Skeletal muscle cell (primary cell): Measurements from ENCODE around the gene THBS4.

Source experiments
- DNase-seq: peaks from one replicate; pipeline ENCODE4 v3.0.0-alpha.2; 2010; ENCODE audit warnings: low read depth
- H3K4me3 ChIP-seq: 2 replicates; pipeline ENCODE4 v1.5.1; 2011; ENCODE audit warnings: low read depth, mild to moderate bottlenecking, control low read depth, low read length, moderate library complexity

Gene THBS4

DNA sequence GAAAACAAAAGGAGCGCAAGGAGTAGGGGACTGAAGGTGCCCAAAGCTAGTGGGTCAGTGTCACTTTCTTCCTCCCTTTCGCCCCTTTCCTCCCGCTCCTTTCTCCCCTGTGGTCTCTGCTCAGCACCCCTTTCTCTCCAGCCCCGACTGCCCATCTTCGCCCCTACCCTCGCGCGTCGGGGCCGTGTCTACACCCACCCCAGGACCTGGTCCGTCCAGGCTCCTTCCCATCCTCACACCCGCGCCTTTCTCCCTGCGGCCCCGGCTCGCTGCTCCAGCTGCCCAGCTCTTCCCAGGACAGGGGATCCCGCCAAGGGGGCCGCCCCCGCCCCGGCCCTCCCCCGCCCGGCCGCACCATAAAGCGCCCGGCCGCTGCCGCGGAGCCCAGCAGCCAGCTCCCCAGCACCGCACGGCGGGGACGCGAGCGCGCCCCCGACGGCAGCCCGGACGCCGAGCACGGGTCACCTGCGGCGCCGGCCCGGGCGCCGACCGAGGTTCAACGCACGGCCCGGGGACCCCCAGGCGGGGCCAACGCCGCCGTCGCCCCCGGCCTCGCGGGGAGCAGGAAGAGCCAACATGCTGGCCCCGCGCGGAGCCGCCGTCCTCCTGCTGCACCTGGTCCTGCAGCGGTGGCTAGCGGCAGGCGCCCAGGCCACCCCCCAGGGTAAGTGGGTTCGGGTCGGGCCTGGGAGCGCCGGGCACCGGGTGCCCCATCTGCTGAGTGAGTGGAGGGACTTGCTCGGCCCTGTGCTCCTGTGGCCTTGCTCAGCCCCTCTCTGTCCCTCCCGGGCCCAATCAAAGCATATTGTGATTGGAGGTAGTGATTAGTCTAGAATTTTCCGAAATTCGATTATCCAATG lies at the start of gene THBS4:
TSS of gene THBS4 (plus strand) at position 387 of the 860 bp plus-strand sequence. CDS start at position 577, 190 bp downstream.
- H3K4me3 ChIP-seq = peak within 1 kb of the TSS; percentile 20
- DNase-seq = no peak

DNA sequence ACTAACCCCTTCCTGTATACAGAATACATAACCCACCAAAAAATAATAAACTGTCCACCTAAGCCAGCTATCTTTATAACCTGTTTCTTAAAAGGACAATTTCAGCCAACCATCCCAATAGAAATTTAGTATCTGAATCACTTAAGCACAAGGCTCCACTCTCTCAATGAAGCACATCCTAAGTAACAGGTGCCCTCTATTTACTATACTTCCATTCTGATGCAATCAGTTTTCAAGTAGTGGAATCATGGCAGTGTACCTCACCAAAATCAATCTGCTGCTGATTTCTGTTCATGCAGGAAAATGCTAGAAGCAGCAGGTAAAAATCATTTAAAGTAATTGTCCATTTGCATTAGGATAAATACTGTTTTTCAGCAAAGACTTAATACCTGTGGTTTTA lies 48.9 kb upstream of the THBS4 start:
- DNase-seq = no peak
- no peak overlapping the region for H3K4me3 ChIP-seq

DNA sequence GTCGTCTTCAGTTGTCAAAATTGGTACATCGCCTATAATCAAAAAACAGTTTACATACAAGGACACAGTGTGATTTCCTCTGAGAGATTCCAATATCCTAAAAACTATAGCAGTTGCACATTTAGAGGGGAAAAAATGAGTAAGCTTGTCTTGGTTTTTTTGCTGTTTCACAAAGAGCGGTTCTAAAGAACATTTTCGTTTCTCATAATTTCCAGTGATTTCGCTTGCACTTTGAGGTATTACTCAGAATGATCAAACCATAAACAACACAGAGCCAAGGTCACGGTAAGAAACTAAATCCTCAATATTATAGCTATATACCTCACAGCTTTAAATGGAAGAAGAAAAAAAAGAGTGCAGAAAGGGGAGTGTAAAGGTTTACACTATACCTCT lies 44.9 kb upstream of the THBS4 start:
- peak overlapping the region; percentile 95 for H3K4me3 ChIP-seq
- no peak for DNase-seq

DNA sequence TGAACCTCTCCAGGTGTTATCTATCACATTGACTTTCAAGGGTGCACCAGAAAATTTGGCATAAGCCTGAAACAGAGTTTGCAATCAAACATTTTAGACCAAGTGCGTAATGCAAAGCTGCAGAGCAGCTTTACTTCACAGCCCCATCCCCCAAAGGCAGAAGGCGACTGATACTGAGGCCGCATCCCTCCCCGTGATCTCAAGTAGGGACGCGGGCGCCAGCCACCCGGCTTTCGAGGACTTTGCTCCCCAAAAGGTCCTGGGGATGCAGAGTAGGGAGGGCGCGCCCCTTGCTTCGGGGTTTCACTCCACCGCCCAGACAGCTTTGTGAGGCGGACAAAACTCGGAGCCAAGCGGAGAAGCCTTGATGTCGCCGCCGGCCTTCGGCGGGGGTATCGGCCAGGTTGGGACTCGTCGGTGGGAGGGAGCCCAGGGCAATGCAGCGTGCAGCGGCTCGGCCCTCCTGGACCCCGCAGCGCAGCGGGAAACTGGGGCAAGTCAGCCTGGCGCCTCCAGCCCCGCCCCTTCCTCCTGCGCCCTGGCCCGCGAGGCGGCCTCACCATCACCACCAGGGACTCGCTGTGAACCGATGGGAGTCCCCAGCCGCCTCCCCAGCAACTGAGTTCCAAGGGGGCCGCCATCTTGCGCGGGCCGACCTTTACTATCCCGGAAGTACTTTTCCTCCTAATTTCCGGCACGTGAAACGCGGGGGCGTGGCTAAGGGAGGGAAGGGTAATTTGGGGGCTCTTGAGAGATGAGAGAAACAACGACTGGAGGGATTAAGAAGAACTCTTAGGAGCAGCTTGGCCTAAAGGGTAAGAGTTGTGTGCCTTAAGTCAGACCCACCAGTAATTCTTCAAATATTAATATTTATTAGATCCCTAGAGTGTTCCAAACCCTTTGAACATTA lies 44.3 kb upstream of the THBS4 start, which contains the start of gene MTX3:
TSS of gene MTX3 (minus strand) at position 665 of the 910 bp plus-strand sequence. CDS start at position 641, 24 bp downstream.
- DNase-seq = peak; percentile 24
- H3K4me3 ChIP-seq = peak within 1 kb of the TSS; percentile 95

DNA sequence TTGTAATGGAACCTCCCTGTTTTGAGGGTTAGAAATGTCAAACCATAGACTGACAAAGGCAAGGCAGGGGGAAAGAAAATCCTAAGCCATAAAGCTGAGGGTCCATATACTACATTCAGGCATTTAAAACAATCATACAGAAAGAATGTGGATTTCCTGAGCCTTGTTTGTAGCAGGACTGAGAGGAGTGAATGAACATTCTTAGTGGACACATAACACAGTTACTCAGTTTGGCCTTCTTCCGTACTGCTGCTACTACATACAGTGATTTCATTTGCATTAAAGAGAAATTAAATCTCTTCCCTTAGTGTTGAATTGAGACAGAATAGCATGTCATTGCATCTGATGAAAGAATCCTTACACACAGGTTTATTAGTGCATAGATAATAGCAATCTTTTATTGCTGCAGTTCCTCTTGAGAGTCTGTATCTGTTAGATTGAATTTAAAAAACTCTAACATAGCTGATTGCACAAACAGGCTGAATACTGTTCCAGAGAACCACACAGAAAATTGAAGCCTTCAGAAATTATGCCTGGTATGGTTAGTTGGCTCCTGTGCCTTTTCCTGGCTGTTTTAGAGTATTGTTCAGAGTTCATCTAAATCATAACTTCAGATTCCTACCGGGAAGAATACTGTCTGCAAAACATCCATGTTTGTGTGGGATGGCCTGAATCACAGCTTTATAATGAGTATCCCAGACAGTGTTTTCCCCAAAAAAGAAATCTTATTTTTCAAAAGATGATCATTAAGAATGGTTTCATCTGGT lies 42.1 kb upstream of the THBS4 start:
- no peak overlapping the region for H3K4me3 ChIP-seq
- no peak for DNase-seq

DNA sequence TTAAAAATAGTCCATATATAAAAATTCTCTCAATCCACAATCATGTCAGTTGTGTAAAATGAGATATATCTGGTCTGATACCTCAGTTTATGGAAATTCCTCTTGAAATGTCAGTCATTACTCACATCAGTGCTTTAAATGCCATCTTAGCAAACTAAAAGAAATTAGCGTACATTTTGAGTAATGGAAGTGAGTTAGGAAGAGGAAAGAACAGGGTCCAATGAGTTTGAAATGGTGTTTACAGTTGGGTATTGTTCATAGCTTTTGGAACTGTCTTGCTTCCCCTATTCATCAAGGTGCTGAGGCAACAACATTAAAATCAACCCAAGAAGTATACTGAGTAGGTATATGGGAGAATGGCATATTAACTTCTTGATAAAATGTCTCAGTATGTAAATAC lies 35.4 kb upstream of the THBS4 start:
- no peak for DNase-seq
- no peak overlapping the region for H3K4me3 ChIP-seq

DNA sequence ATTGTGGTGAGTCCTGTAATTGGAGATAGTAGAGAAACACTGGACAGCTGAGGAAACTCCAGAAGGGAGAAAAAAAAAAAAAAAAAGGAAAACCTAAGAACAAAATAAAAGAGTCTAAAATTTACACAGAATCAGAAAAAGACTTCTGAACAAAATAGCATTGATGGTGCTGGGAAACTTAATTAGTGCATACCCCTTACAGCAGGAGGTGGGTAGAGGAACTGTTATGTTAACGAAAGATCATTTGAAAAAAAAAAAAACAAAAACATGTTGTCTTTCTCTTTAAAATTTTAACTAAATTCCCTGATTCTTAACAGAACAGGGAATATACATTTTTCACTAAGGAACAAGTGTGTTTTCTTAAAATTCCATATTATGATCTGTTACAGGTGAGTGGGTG lies 32.5 kb upstream of the THBS4 start:
- no peak overlapping the region for H3K4me3 ChIP-seq
- DNase-seq = no peak

DNA sequence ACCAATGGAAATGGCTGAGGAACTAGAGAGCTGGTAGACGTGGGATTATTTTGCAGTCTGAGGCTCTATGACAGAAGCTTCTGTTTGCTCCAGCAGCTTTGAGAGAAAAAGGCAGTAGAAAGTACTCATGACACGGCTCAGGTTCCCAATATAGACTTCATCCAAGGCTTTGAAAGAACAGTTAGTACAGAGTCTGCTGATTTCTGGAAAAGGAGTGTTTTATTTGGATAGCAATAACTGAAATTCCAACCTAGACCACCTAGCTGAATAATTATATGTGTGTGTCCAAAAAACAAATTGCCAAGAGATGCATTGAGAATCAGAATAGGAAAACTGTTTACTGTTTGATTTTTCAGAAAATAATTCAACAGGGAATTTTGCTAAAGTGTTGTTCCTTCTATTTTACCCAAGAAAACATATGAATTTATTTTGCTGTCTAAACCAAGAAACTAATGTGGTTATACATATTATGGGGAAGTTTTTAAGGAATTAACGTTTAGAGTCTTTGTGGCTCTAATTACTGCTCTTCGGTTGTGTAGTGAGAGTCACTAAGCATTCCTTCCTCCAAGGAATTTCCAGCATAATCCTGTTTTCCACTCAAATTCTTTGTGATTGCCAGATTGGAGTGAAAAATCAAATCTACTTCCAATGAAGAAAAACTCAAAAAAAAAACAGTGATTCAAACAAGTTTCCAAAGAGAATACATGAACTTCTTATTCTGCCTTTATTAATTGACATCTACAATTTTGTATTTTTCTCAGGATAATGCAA lies 26.0 kb upstream of the THBS4 start:
- no peak overlapping the region for H3K4me3 ChIP-seq
- DNase-seq = no peak

DNA sequence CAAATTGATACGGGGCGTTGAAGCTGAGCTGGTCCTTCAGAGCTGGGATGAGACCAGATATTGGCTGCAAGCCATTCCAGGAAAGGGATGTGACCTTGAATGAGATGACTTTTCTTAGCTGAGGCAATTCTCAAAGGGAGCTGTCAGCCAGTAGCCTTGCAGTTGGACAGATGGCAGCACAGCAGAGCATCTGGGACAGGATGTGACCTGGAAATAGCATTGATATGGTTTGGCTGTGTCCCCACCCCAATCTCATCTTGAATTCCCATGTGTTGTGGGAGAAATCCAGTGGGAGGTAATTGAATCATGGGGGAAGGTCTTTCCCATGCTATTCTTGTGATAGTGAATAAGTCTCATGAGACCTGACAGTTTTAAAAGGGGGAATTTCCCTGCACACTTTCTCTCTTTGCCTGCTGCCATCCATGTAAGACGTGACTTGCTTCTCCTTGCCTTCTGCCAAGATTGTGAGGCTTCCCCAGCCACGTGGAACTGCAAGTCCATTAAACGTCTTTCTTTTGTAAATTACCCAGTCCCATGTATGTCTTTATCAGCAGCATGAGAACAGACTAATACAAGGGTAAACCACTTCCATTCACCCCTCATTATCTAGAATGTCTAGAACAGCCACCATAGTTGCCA lies 24.3 kb upstream of the THBS4 start:
- no peak overlapping the region for H3K4me3 ChIP-seq
- DNase-seq = no peak

DNA sequence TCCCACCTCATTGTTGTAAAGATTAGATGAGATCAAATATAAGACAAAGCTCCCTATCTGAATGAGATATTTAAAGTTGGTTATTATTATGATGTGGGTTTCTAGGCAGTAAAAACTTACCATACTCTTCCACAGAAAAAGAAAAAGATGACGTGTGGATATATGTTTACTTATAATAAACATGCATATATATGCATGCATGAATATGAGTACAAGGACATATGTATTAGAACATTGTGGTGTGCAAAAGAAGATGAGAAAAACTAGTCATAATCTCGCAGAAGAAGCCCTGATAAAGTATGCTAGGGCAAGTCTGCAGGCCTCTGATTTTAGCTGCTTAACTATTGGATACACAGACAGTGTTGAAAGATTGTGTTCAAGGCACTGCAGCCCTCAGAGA lies 10.1 kb upstream of the THBS4 start:
- H3K4me3 ChIP-seq = no peak overlapping the region

DNA sequence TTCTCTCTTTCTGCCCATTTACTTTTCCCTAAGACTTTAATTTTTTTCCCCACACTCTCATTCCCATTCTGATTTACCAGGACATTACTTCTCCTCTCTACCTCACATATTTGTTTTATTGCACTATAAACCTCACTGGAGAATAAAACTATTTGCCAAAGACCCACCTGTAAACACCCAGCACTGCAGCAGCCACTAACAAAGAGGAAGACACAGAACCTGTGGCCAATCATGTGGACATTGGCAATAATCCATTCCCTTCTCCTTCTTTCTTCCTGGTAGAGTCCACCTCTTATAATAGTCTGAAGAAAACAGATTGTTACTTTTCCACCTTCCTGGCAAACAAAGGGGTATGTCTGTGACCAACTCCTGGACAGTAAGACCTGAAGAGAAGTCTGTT lies 8.3 kb upstream of the THBS4 start:
- no peak for DNase-seq
- no peak overlapping the region for H3K4me3 ChIP-seq

More for the DNA sequence above, 10.1 kb upstream of the THBS4 start:
- DNase-seq = no peak

DNA sequence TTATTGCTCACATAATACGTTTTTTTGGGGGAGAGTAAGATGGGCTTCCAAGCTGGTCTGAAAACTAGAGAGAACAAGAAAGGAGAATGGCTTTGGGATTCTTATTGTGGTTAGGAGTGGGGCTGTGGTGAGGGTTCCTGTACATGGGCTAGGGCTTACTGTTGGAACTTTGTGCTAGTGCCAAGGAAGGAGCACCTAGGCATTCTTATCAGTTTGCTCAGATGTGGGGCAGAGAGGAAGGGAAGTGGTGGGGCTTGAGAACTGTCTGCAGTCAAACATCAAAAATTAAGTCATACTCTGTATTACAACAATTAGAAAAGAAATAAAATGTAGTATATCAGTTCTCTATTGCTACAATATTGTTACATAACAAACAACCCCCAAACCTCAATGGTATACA lies 4.0 kb upstream of the THBS4 start:
- H3K4me3 ChIP-seq = no peak overlapping the region
- DNase-seq = no peak

DNA sequence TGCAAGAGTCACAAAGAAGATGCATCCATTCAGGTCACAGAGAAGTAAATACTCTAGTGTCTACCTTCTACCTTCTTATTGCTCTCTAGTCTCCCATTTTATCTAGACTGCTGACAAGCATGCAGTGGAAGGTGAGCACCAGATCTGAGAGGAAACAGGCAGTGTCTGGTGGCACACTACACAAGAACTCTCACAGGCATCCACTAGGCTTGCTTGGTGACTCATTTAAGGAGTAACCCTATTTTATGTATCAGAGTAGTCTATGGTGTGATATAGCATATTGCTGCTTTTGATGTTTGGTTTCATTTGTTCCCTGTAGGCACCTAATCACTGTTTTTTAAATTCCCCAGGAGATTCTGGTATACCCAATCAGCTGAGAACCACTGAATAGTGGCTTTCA lies 1.6 kb upstream of the THBS4 start:
- no peak overlapping the region for H3K4me3 ChIP-seq
- no peak for DNase-seq

DNA sequence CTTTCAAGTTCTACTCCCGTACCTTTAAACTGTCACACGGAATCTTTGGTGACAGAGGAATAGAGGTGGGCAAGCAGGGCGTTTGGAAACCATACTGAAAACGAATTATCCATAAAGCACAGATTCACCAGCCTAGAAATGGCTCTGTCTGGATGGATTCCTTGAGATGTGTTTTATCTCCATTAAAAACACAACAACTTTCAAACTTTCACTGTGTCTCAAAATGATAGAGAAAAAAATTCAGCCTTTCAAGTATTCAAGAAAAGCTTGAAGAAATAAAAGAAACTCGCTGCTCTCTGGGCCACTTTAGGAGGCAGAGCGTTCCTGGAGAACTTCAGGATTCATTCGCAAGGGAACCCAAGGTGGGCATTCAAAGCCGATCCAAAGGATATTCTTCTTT lies 589 bp upstream of the THBS4 start:
- no peak for DNase-seq
- peak overlapping the region; percentile 17 for H3K4me3 ChIP-seq

DNA sequence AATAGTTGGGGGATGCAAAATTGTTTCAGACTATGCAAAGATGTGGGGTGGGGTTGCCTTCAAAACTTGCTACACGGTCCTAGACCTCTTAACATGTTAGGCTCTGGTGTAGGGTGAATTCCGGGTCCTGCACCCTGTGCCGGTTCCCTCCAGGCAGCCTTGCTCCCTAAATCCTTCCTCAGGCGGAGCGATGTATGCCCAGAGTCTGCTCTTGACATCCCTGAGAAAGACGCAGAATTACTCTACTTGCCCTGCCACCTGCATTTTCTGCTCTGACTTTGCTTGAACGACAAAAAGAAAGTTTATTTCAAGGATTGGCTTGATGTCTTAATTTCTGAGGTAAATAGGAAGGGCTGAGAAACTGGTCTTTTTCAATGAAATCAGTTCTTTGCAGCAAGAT lies 691 bp downstream of the THBS4 start:
- H3K4me3 ChIP-seq = no peak overlapping the region
- DNase-seq = no peak

DNA sequence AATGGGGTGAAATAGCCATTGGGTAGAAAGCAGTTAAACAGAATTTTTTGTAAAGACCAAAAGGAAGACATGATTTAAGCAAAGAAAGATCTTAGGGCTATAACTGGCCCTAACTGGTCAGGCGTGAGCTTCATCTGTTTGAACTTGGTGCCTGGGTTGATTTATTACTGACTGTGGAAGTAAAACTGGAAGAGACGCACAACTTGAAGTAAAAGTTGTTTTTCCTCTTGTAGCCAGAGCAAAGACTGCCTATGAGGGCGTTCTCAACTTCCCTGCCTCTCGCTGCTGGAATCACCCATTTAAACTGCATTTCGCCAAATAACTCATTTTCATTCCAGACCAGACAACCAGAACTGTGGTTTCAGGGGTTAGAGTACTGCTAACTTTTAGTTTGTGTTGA lies 1.5 kb downstream of the THBS4 start:
- no peak overlapping the region for H3K4me3 ChIP-seq
- DNase-seq = no peak

DNA sequence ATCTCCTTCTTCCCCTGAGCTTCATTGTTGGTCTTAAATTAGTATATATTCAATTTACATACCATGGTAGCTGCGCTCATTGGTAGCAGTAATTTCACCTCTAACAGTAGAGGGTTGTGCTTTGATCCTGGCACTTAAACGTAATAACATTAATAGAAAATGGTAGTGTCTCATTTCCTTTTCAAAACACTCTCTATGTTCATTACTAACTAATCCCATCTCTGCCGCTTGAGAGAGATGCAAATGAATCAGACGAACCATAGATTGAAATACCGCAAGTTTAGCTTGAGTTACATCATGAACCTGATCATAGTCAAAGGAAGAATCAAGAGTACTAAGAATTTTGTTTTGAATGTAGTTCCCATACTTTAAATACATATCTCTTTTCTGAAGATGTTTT lies 2.2 kb downstream of the THBS4 start:
- H3K4me3 ChIP-seq = no peak overlapping the region

DNA sequence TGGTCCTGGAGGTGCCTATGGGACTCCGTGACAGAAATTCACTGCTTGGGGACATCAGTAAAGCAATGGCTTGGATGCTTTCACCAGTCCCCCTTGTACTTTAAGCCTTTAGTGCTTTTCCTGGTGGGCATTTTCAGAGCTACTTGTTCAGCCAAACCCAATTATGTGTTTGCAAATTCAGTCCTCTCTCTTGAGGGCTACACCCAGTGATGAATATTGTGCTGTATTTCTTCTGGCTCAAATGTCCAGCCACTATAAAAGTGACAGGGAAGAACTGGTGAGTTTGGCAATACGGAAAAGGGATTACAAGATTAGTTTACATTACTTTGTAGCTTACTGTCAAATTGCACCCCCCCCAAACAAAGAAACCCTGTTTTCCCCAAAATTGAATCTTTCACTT lies 4.5 kb downstream of the THBS4 start:
- H3K4me3 ChIP-seq = no peak overlapping the region
- DNase-seq = no peak

More for the DNA sequence above, 2.2 kb downstream of the THBS4 start:
- no peak for DNase-seq
